Smooth muscle cell of bladder (primary cell): ENCODE data around the gene AGMAT. TPM values are rescaled to one million over a fixed set of nuclear protein-coding genes. Genes with fewer than 3 reads are reported as not detected.

Source experiments
- total RNA-seq: library from RNA; depleted of rRNA; stranded (reverse); fragments of >200 nt; gene quantifications from 2 replicates; pipeline ENCODE4 v1.2.3, GENCODE V29; 2014

Gene AGMAT, protein sequence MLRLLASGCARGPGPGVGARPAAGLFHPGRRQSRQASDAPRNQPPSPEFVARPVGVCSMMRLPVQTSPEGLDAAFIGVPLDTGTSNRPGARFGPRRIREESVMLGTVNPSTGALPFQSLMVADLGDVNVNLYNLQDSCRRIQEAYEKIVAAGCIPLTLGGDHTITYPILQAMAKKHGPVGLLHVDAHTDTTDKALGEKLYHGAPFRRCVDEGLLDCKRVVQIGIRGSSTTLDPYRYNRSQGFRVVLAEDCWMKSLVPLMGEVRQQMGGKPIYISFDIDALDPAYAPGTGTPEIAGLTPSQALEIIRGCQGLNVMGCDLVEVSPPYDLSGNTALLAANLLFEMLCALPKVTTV
- total RNA-seq: 0.83 and 1.6 TPM in 2 replicates

DNA sequence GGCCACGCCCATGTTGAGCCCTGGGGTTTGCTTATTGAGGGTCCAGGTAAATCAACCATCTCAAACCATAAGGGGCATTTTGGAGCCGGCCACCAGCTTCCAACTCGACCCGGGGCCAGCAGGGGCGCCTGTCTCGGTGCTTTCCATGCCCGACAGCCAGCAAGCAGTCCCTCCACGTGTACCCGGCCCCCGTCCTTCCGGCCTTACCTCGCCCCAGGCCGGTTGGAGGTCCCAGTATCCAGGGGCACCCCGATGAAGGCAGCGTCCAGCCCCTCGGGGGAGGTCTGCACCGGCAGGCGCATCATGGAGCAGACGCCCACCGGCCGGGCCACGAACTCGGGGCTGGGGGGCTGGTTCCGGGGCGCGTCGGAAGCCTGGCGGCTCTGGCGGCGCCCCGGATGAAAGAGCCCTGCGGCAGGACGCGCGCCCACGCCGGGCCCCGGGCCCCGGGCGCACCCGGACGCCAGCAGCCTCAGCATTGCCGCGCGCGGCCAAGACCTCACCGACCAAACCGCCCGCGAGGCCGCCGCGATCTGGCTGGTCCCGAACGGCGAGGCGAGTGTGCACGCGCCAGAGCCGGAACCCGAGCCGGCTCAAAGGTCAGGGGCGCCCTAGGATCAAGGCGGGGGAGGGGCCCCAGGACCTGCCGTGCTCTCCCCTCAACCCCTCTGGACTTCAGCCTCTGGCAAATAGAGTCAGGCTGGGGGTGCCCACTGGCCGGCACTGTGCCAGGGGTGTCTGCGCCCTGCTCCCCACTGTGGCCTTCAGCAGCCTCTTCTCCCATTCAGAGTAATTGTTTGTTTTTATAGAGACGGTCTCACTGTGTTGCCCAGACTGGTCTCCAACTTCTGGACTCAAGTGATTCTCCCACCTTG is at the start of gene AGMAT:
Gene AGMAT, minus strand, starts transcription at position 563 of the 875 bp plus-strand sequence. Its CDS starts 84 bp downstream, at position 479.

DNA sequence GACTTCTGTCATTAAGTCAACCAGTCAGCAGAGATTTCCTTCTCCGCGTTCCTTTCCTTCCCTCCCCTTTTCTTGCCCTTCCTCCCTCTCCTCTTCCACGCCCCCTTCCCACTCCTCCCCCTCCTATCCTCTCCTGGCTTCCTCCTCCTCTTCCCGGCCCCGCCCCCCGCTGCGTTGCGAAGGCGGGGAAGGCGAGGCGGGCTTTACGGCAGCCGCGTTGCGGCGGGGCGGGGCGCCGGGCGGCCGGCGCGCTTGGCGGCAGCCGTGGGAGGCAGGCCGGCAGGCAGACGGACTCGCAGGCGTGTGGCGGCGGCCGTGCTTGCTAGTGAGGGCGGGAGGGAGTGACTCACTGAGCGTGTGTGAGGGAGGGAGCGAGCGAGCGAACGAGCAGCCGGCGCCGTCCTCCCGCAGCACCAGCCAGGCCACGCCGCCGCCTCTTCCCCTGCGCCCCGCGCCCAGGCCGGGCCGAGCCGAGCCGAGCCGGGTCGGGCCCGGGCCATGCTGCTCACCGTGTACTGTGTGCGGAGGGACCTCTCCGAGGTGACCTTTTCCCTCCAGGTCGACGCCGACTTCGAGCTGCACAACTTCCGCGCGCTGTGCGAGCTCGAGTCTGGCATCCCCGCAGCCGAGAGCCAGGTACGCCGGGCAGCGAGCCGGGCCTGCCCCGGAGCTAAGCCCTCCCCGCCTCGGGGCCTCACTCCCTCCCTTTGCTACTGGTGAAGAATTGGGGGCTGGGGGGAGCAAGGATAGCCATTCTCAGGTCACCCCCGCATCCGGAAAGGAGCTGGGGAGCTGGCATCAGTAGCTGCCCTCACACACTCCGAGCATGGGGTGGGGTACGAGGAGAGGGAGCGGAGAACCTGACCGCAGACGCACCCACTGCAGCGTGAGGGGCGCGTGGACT is 32.6 kb upstream of the AGMAT start, which contains the start of gene DDI2:
Gene DDI2, plus strand, starts transcription at position 286 of the 904 bp plus-strand sequence. Its CDS starts 213 bp downstream, at position 499.

DNA sequence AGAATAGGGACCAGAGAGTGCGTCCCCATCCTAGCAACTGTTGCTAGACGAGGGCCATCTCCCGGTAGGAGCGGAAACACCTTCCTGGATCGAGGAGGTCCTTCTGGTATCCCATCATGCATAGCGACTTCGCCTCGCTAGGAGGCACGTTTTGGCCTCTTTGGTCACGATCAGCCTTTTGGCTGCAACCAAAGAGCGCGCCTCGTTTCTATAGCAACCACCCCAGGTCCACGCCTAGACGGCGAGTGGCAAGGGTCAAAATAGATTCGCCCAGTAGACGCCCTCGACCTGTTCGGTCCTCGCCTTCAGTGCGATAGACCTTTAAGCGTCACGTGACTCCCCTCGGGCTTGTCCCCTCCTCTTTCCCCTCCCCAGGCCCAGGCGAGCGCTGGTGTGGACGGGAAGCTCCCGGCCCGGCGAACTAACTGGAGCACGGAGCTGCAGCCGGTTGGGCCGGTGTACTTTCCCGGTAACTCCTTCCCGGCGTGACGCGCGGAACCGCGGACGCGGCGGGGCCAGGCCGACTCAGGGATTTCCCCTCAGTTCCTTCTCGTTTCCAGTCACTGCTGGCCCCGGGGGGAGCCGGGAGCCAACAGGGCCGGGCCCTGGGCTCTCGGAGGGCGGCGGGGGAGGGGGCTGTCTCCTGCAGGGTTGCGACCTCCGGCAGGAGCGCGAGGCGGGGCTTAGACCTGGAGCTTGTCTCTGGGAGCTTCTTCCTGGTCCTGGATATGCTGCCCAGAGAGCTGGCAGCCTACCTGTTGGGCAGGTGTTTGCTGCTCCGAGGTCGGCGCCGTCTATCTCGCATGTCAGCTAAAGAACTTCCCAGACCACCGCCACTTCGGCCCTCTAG is 58.1 kb downstream of the AGMAT start, which contains the start of gene DNAJC16:
Gene DNAJC16, plus strand, starts transcription at position 359 of the 850 bp plus-strand sequence. CDS start 2,258 bp downstream, outside the sequence.

DNA sequence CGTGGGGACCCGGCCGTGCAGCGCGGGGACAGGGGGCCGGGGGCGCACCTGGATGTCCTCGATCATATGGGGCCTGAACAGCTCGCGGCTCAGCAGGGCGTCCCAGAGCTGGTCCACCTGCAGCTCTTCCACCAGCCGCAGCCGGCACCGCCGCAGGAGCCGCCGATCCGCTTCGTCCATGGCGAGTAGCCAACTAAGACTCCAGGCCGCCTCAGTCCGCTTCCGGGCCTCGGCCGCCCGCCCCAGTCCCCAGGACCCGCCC is 60.9 kb downstream of the AGMAT start, which contains the start of gene CASP9:
Gene CASP9, minus strand, starts transcription at position 195 of the 262 bp plus-strand sequence. Its CDS starts 15 bp downstream, at position 180.

Other genes with a start within 250 kb of the AGMAT start
- 18.5 and 19.0 TPM in 2 replicates for gene EFHD2, start 175.2 kb downstream of the AGMAT start, total RNA-seq
- not detected in 2 replicates for gene CTRC, start 146.6 kb downstream of the AGMAT start, total RNA-seq
- 0.14 and 0.37 TPM in 2 replicates for gene CELA2A, start 128.3 kb downstream of the AGMAT start, total RNA-seq
- gene CELA2B, start 108.9 kb downstream of the AGMAT start, total RNA-seq: 0.18 and 0.28 TPM in 2 replicates
- 3.9 and 5.5 TPM in 2 replicates for gene CASP9, start 60.8 kb downstream of the AGMAT start, total RNA-seq
- gene DNAJC16, start 58.2 kb downstream of the AGMAT start, total RNA-seq: 13.9 and 15.4 TPM in 2 replicates
- gene DDI2, start 32.4 kb upstream of the AGMAT start, total RNA-seq: 10.0 and 14.5 TPM in 2 replicates
- gene PLEKHM2, start 99.3 kb upstream of the AGMAT start, total RNA-seq: 49.2 and 83.8 TPM in 2 replicates
- 0.14 and 0.37 TPM in 2 replicates for gene SLC25A34, start 151.2 kb upstream of the AGMAT start, total RNA-seq
- gene TMEM82, start 157.4 kb upstream of the AGMAT start, total RNA-seq: not detected in 2 replicates
- 34.3 and 44.1 TPM in 2 replicates for gene FBLIM1, start 173.7 kb upstream of the AGMAT start, total RNA-seq
- gene UQCRHL, start 222.6 kb upstream of the AGMAT start, total RNA-seq: 4.4 and 11.4 TPM in 2 replicates